Esophagus (tissue), 2 donors: ENCODE results near the gene EPC1. TPM values are rescaled to one million over a fixed set of nuclear protein-coding genes. Genes with fewer than 3 reads are reported as not detected.

Experiments
- H3K27ac ChIP-seq, 2 donors: one replicate each; pipeline ENCODE4 v1.5.1; 2013; ENCODE audit warnings: low read depth in 2 of 2, mild to moderate bottlenecking in 2 of 2, inconsistent platforms in 1 of 2, low read length in 1 of 2, moderate library complexity in 1 of 2
- H3K27me3 ChIP-seq, 2 donors: one replicate each; pipeline ENCODE4 v1.6.1; 2013; ENCODE audit warnings: low read length in 2 of 2, control low read depth in 1 of 2, mild to moderate bottlenecking in 1 of 2; ENCODE audit not compliant: insufficient read depth in 2 of 2, control insufficient read depth in 1 of 2
- H3K36me3 ChIP-seq, 2 donors: one replicate each; pipeline ENCODE4 v1.6.1; 2013; ENCODE audit warnings: low read length in 1 of 2; ENCODE audit not compliant: control insufficient read depth in 2 of 2, insufficient read depth in 2 of 2
- H3K4me1 ChIP-seq, 2 donors: one replicate each; pipeline ENCODE4 v1.6.1; 2013; ENCODE audit warnings: low read length in 1 of 2; ENCODE audit not compliant: control insufficient read depth in 2 of 2, insufficient read depth in 2 of 2
- H3K4me3 ChIP-seq, 2 donors: one replicate each; pipeline ENCODE4 v1.5.1; 2013; ENCODE audit warnings: low read length in 2 of 2, mild to moderate bottlenecking in 2 of 2, low read depth in 1 of 2, moderate library complexity in 1 of 2
- H3K9me3 ChIP-seq, 2 donors: one replicate each; pipeline ENCODE4 v1.6.1; 2013; ENCODE audit warnings: mild to moderate bottlenecking in 2 of 2, low read depth in 1 of 2, low read length in 1 of 2, moderate library complexity in 1 of 2; ENCODE audit not compliant: control insufficient read depth in 2 of 2, insufficient read depth in 1 of 2
- WGBS, 2 donors: extraction: QIAGEN DNeasy Blood & Tissue Kit; methylation state at CpG; one replicate each; pipeline ENCODE4 v1.1.7; 2013; 5-methylcytosine and 5-hydroxymethylcytosine counted together
- polyA plus RNA-seq, 2 donors: library from polyadenylated mRNA; stranded (reverse); fragments of 200-250 nt; gene quantifications; one replicate each; pipeline ENCODE4 v1.2.3, GENCODE V29; 2013
- donor health status: healthy with polysubstance abuse.
- donor health status: Bipolar disorder and iron deficiency.

Gene EPC1
- polyA plus RNA-seq, 2 donors: 9.4 to 10.0 TPM

DNA sequence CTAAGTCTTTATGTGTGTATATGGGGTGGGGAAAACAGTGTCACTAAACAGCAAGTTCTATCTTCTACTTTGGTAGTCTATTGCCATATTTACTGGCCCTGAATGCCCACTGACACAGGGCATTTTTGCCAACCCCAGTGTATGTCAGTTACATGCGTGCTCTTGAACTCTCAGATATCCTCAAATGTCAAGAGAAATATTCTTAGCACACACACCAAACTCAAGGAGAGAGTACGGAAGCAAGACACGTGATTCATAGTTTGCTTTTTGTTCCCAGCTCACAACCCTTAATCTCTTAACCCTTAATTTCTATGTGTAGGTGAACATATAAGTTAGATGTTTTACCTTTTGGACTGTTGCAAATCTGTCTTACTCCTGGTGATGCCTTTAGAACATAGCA, 39.3 kb downstream of the EPC1 start:
- 49 to 67% methylated on average over 3 of the region's 3 CpGs for WGBS, 2 donors
- no peak overlapping the region for H3K27ac ChIP-seq
- H3K36me3 ChIP-seq: peaks cover 0 to 3% of the 10 kb centered on the region in 2 donors
- no peak overlapping the region for H3K4me3 ChIP-seq
- H3K9me3 ChIP-seq: no peaks in the 10 kb centered on the region
- no peaks in the 10 kb centered on the region for H3K4me1 ChIP-seq
- no peaks in the 10 kb centered on the region for H3K27me3 ChIP-seq

DNA sequence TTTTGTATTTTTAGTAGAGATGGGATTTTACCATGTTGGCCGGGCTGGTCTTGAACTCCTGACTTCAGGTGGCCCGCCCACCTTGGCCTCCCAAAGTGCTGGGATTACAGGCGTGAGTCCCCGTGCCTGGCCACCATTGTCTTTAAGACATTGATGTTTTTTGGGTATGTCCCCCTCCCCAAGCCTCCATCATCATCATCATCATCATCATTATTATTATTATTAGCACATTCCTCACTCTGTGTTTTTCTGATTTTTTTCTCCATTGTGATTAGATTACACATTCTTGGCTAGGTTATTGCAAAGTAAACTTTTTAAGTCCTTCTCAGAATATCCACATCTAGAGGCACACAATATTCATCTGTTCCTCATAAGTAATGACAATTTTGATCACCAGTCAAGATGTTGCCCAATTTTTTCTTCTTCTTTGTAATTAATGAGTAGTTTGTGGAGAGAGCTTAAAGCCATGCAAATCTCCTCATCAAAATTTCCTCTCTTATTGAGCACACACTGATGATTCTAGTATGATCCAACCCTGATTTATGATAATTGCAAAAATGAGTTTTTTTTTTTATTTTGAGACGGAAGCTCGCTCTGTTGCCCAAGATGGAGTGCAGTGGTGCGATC, 47.5 kb downstream of the EPC1 start:
- no peaks in the 10 kb centered on the region for H3K27me3 ChIP-seq
- H3K36me3 ChIP-seq: no peaks in the 10 kb centered on the region
- no peak overlapping the region for H3K4me3 ChIP-seq
- no peaks in the 10 kb centered on the region for H3K9me3 ChIP-seq
- H3K27ac ChIP-seq: no peak overlapping the region
- WGBS, 2 donors: 83 to 88% methylated on average over 7 of the region's 7 CpGs
- no peaks in the 10 kb centered on the region for H3K4me1 ChIP-seq

DNA sequence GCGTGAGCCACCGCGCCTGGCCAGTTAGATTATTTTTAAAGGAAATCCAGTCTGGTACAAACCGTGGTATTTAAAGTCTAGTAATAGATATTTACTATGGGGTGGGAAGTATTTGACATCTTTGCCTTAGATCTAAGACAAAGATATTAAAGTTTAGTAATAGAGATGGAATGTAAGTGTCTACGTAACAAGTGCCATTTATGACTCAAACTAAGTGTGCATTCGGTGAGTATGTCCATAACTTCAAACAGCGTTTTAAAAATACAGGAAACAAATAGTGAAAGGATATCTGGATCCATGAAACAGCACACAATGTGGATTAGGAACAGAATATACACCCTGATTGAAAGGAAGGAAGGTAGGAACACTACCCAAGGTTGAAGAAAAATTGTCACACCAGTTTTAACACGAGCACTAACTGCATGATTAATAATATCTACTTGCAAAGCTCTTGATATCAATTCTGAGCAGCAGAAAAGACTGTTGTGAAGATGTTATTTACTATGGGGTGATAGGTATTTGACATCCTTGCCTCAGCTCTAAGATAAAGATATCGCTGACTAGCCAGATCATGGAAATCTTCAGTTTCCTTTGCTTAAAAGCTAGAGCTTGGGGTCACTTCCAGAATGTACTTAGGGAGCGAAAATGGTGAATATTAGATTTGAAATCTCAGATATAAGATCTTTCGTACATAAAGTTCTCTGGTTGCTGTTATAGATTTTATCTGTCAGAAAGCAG, 48.7 kb downstream of the EPC1 start:
- Histone ChIP-seq H3K27me3 (no peaks in the 10 kb centered on the region), H3K36me3 (no peaks in the 10 kb centered on the region), H3K4me1 (no peaks in the 10 kb centered on the region), H3K27ac (no peak overlapping the region), H3K9me3 (no peaks in the 10 kb centered on the region), H3K4me3 (no peak overlapping the region)
- 86 to 88% methylated on average over 11 of the region's 11 CpGs for WGBS, 2 donors

DNA sequence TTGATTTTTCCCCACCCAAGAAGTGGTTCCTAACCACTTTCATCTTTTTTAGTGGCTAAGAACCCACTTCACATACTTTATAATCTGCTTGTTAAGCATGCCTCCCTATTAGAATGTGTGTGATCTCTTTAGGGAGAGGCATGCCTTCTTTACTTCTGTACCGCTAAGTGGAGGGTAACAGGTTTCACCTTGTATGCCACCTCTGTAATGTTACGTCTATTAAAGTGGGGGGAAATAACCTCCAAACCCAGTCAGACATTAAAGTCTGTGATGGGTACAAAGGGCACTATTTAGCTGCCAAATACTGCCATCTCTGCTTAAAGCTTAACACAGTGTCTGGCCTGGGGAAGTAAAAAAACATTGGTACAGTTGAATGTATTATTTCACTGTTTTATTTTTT, 51.9 kb downstream of the EPC1 start:
- no peaks in the 10 kb centered on the region for H3K4me1 ChIP-seq
- no peak overlapping the region for H3K27ac ChIP-seq
- H3K9me3 ChIP-seq: no peaks in the 10 kb centered on the region
- 69 to 89% methylated on average over 2 of the region's 2 CpGs for WGBS, 2 donors
- H3K4me3 ChIP-seq: no peak overlapping the region
- H3K36me3 ChIP-seq: no peaks in the 10 kb centered on the region
- H3K27me3 ChIP-seq: no peaks in the 10 kb centered on the region

DNA sequence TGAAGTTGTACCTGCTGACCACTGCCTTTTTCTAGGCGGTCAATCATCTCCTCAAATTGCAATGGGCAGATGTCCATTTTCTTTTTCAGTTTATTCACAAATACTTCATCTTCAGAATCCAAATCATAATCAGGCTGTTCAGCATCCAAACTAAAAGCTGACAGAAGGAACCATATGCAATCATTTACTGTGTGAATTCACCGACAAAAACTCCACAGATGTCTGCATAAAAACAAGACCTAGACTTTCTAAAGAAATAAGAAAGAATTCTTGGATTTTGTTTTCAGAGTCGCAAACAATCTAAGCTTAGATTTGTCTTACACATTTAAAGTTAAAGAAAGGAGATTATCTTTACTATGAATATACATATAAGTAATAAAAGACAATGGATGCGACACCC, 53.4 kb downstream of the EPC1 start:
- Histone ChIP-seq H3K9me3 (no peaks in the 10 kb centered on the region), H3K27ac (no peak overlapping the region), H3K4me3 (no peak overlapping the region), H3K27me3 (no peaks in the 10 kb centered on the region), H3K4me1 (no peaks in the 10 kb centered on the region), H3K36me3 (no peaks in the 10 kb centered on the region)
- WGBS, 2 donors: 91 to 93% methylated on average over 4 of the region's 4 CpGs

DNA sequence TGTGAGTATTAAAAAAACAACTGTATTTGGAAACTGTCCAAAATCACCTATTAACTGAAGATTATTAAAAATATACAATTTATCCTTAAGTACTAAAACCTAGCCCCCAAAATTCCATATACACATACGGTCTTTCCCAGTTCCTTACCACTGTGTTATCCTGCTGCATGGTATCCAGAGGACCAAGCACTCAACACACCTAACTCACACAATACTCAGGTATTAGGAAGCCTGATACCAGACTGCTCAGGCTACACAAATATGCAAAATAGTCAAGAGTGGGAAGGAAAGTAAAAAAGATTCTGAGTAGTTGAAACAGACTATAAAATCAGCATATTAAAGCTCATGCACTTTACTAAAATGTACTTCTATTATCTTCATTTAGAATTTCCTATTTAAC, 67.2 kb downstream of the EPC1 start:
- H3K4me1 ChIP-seq: no peaks in the 10 kb centered on the region
- no peak overlapping the region for H3K27ac ChIP-seq
- peaks cover 4 to 6% of the 10 kb centered on the region in 2 donors for H3K36me3 ChIP-seq

DNA sequence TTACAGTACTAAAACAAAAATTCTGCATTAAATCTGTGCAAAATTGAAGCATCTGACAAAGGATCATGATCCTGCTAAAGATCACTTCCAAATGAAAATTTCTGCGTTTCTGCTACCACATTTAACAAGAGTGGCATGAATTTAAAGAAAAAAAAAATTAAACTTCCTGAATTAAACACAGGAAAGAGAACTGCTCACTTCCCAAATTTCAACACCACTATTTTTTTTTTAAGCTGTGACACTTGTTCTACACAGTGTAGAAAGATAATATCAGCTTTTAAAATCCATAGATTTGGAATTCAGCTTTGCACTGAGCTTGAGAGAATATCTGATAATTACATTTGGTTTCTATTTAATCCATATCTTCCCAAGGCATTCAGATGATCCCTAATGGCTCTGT, 73.6 kb downstream of the EPC1 start:
- Histone ChIP-seq H3K9me3 (no peaks in the 10 kb centered on the region), H3K4me3 (no peak overlapping the region), H3K27ac (no peak overlapping the region), H3K27me3 (no peaks in the 10 kb centered on the region), H3K4me1 (no peaks in the 10 kb centered on the region), H3K36me3 (peaks cover 7 to 13% of the 10 kb centered on the region in 2 donors)
- WGBS, 2 donors: 76 to 83% methylated on average over 1 of the region's 1 CpG

More for the DNA sequence above, 67.2 kb downstream of the EPC1 start:
- Histone ChIP-seq H3K9me3 (no peaks in the 10 kb centered on the region), H3K27me3 (no peaks in the 10 kb centered on the region), H3K4me3 (no peak overlapping the region)
- WGBS, 2 donors: 90 to 93% methylated on average over 1 of the region's 1 CpG

DNA sequence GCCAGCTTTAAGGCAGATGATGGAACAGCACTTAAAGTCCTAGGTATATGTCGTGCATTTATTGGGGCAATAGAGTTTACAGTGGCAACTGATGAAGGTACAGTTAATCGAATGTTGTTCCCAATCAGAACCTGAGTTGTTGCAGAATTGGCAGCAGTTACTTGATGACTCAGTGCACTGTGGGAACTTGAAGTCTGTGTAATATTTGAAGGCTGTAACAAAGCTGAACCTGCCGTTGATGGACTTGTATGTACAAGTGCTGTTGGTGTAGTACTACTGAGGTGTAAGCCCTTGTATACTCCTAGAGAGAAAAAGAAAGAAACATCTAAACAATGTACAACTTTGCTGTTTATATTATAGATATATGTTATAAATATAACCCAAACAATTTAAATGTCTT, 75.3 kb downstream of the EPC1 start:
- no peak overlapping the region for H3K4me3 ChIP-seq
- WGBS, 2 donors: 58 to 63% methylated on average over 3 of the region's 3 CpGs
- peaks cover 7 to 15% of the 10 kb centered on the region in 2 donors for H3K36me3 ChIP-seq
- no peaks in the 10 kb centered on the region for H3K9me3 ChIP-seq
- H3K27me3 ChIP-seq: no peaks in the 10 kb centered on the region
- H3K27ac ChIP-seq: no peak overlapping the region
- H3K4me1 ChIP-seq: no peaks in the 10 kb centered on the region

DNA sequence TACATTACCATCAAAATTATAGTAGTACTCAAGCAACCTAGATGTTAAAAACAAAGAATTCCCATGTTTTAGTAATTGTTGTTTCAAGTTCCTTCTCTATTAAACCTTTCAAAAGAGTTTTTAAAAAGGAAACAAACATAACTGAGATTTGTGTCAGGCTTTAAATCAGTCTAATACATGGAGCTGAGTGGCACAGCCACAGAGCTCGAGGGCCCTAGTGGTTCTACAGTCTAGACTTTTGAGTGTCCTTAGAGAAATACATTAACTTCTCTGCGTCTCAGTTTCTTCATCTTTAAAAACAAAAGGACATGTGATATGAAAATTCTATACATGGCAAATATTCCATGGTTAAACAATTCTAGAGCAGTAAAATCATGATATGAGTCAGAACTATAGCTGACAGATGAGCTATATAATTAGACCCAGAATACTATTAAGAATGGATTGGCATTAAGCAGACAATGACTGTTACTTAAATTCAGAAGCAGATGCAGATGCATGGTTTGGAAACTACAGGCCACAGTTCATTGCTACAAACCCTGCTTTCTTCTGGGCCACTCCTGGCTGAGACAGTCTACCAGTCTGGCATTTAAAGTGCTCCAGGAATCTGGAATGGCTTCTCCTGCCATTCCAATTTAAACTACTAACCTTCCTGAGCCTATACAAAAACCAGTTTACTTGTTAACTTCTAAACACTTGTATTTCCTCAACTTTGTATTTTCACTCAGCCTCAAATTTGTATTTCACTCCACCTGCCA, 77.4 kb downstream of the EPC1 start:
- Histone ChIP-seq H3K36me3 (peaks cover 7 to 15% of the 10 kb centered on the region in 2 donors), H3K27me3 (no peaks in the 10 kb centered on the region), H3K27ac (no peak overlapping the region), H3K4me3 (no peak overlapping the region), H3K4me1 (no peaks in the 10 kb centered on the region), H3K9me3 (no peaks in the 10 kb centered on the region)
- 88 to 93% methylated on average over 2 of the region's 2 CpGs for WGBS, 2 donors
